AG04449 (cell line): ENCODE data around the gene MBNL2.

Source experiments
- CTCF ChIA-PET: fragments of 350-600 bp; formaldehyde crosslinking; extraction: SDS; loops from one replicate; lab custom pipeline; 2021; ENCODE audit warnings: antibody characterized with exemption; lab: Yijun Ruan, JAX
- POLR2A ChIA-PET: fragments of 400-600, 350-600 bp; formaldehyde crosslinking; extraction: SDS; loops from one replicate; lab custom pipeline; 2020; ENCODE audit warnings: antibody characterized with exemption, inconsistent platforms; lab: Yijun Ruan, JAX
- DNase-seq: peaks from one replicate; pipeline ENCODE4 v3.0.0-alpha.2; 2010; ENCODE audit warnings: low read depth, low spot score
- H3K4me3 ChIP-seq: 2 replicates; pipeline ENCODE4 v1.5.1; 2011; ENCODE audit warnings: low read depth, mild to moderate bottlenecking, control low read depth, low read length
- CTCF ChIP-seq: IDR thresholded peaks from one replicate; pipeline ENCODE4 v1.5.1; 2011; ENCODE audit warnings: mild to moderate bottlenecking, moderate library complexity, low read length, control low read depth, inconsistent platforms; ENCODE audit not compliant: insufficient read depth; ENCODE audit errors: missing control alignments

Gene MBNL2

GRCh38 chr13:97221989-97222700 lies at the start of gene MBNL2:
Gene MBNL2, plus strand, starts transcription at chr13:97222333. Its CDS starts 53,903 bp downstream, at chr13:97276236.
- TF ChIP-seq CTCF: no peak
- CTCF ChIA-PET: interaction anchor here (0.9 to 7.9 kb wide), 7 partner anchors 9 to 212 kb away, joined by 3 to 57 read pairs (median 11); partner anchors contain the start of gene RAP2A
- H3K4me3 ChIP-seq: peak within 1 kb of the TSS; percentile 73
- POLR2A ChIA-PET: interaction anchor here (0.6 to 1.4 kb wide), 7 partner anchors 9 to 113 kb away, joined by 3 to 5 read pairs (median 3); no protein-coding TSS in a partner anchor
- peak; percentile 75 for DNase-seq

GRCh38 chr13:97174638-97175037 lies 47.5 kb upstream of the MBNL2 start:
- no peak for TF ChIP-seq CTCF
- no peak overlapping the region for H3K4me3 ChIP-seq
- no peak for DNase-seq
- POLR2A ChIA-PET: no interaction called here
- CTCF ChIA-PET: no interaction called here

- CTCF ChIA-PET: no interaction called here
- no peak for DNase-seq
- no peak overlapping the region for H3K4me3 ChIP-seq
- POLR2A ChIA-PET: no interaction called here
- TF ChIP-seq CTCF: no peak
Observed at GRCh38 chr13:97175041-97175440, 47.1 kb upstream of the MBNL2 start.

- POLR2A ChIA-PET: no interaction called here
- CTCF ChIA-PET: no interaction called here
- no peak overlapping the region for H3K4me3 ChIP-seq
- DNase-seq: no peak
- TF ChIP-seq CTCF: no peak
Observed at GRCh38 chr13:97179501-97179900, 42.6 kb upstream of the MBNL2 start.

- POLR2A ChIA-PET: no interaction called here
- CTCF ChIA-PET: interaction anchor here (1.6 kb wide), 1 partner anchor 72 kb away, joined by 3 read pairs; no protein-coding TSS in a partner anchor
- H3K4me3 ChIP-seq: no peak overlapping the region
- DNase-seq: no peak
- TF ChIP-seq CTCF: no peak
Observed at GRCh38 chr13:97182111-97182890, 39.8 kb upstream of the MBNL2 start.

- no peak for DNase-seq
- no peak overlapping the region for H3K4me3 ChIP-seq
- TF ChIP-seq CTCF: no peak
- POLR2A ChIA-PET: no interaction called here
- CTCF ChIA-PET: no interaction called here
Observed at GRCh38 chr13:97185291-97185690, 36.8 kb upstream of the MBNL2 start.
